AG04450 (cell line): ENCODE results near the gene CCDC82. TPM values are rescaled to one million over a fixed set of nuclear protein-coding genes. Genes with fewer than 3 reads are reported as not detected.

ENCODE experiments used
- CTCF ChIA-PET: fragments of 300-600, 350-600 bp; formaldehyde crosslinking; extraction: SDS; loops from one replicate; lab custom pipeline; 2022; ENCODE audit warnings: antibody characterized with exemption, inconsistent platforms; lab: Charles Lee
- POLR2A ChIA-PET: fragments of 350-600 bp; formaldehyde crosslinking; extraction: SDS; loops from one replicate; lab custom pipeline; 2021; ENCODE audit warnings: antibody characterized with exemption, inconsistent platforms; lab: Yijun Ruan, JAX
- DNase-seq: peaks from one replicate; pipeline ENCODE4 v3.0.0-alpha.2; 2011; ENCODE audit warnings: low read depth, low spot score
- H3K27ac ChIP-seq: one replicate; pipeline ENCODE4 v1.5.1; 2012; ENCODE audit warnings: low read depth, low read length, control low read depth
- H3K27me3 ChIP-seq: one replicate; pipeline ENCODE4 v1.6.0; 2012; ENCODE audit warnings: low read length; ENCODE audit not compliant: control insufficient read depth, insufficient read depth
- H3K4me3 ChIP-seq: 2 replicates; pipeline ENCODE4 v1.5.1; 2011; ENCODE audit warnings: mild to moderate bottlenecking, low read depth, low read length, control low read depth
- H3K9me3 ChIP-seq: 2 replicates; pipeline ENCODE4 v1.5.1; 2012; ENCODE audit warnings: low read length; ENCODE audit not compliant: control insufficient read depth, insufficient read depth
- CTCF ChIP-seq: IDR thresholded peaks from 2 replicates; pipeline ENCODE4 v1.5.1; 2011; ENCODE audit warnings: low read depth, low read length, control low read depth, inconsistent platforms
- polyA plus RNA-seq: library from polyadenylated mRNA; depleted of rRNA; stranded (reverse); fragments of >200 nt; gene quantifications from 2 replicates; pipeline ENCODE4 v1.2.3, GENCODE V29; 2011

CCDC82 gene
- polyA plus RNA-seq, 1 experiment, result 20.4 TPM

DNA sequence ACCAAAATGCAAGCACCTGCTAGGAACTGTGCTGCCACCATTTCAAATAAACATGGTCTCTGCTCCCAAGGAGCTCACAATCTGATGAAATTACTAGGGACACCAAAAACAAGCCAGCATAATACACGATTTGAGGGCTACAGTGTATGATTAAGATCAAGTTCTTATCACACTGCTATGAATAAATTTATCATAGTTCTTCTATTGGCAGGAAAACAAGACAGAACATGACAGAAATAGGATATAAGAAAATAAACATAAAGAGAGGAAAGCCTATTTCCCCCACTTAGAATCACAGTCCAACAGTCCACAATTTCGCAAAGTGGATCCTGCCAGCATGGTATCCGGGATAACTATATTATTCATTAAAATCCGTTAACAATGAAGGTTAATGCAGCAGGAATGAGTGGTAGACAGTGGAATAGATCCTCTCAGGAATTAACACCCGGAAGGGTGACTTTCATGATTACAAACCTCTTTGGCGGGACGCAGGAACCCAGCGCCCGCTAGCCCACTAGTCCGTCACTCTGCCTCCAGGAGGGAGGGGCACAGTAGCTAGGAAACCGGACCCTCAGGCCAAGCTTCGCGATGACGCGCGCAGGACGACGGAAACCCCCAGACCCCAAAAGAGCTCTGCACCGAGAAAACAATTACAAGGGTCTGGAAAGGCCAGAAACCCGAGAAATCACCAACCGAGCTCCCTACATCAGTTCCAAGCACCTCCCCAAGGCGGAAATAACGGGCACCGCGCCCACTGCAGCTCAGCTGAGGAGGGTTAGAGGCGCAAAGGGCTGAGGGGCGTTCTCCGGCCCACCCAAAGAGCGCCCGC is 607 bp downstream of the CCDC82 start:
- Histone ChIP-seq H3K27ac (peak overlapping the region; percentile 71), H3K9me3 (no peaks in the 10 kb centered on the region; the same call in 1 of the 2 replicates), H3K4me3 (peak overlapping the region; percentile 91), H3K27me3 (no peaks in the 10 kb centered on the region)
- peak; percentile 4 for DNase-seq
- ChIA-PET POLR2A (interaction anchor here (0.6 to 1.6 kb wide), 14 partner anchors 23 to 600 kb away, joined by 3 to 12 read pairs (median 4); partner anchors contain the start of genes CEP57, FAM76B and MAML2), CTCF (interaction anchor here (0.6 to 1.9 kb wide), 9 partner anchors 36 to 553 kb away, joined by 3 to 10 read pairs (median 3); partner anchors contain the start of gene MAML2)
- TF ChIP-seq CTCF, result no peak

GRCh38 chr11:96385187-96385586 is 4.5 kb downstream of the CCDC82 start:
- no peak overlapping the region for H3K27ac ChIP-seq
- H3K9me3 ChIP-seq, result no peaks in the 10 kb centered on the region; the same call in 1 of the 2 replicates
- POLR2A ChIA-PET, result no interaction called here
- H3K27me3 ChIP-seq, result no peaks in the 10 kb centered on the region
- no peak overlapping the region for H3K4me3 ChIP-seq
- CTCF ChIA-PET, result interaction anchor here (1.5 to 1.7 kb wide), 2 partner anchors 9 to 42 kb away, joined by 5 to 10 read pairs; partner anchors contain the start of gene MAML2
- TF ChIP-seq CTCF, result no peak
- DNase-seq, result no peak

DNA sequence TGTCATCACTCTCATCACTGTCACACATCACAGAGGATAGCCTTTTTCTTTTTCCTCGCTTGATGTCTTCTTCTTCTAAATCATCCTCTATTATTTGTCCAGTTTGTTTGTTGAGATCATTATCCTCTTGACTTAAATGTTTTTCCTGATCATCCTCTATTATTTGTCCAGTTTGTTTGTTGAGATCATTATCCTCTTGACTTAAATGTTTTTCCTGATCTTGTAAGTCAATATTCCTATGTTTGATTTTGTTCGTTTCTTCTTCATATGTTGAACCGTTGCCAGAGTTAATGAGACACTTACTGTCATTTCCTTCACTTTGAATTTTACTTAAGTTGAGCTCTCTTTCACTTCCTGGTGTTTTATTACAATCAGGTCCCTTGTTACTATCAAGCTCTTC is 5.6 kb downstream of the CCDC82 start:
- POLR2A ChIA-PET, result no interaction called here

GRCh38 chr11:96376796-96377195 is 12.9 kb downstream of the CCDC82 start:
- ChIA-PET CTCF (no interaction called here), POLR2A (no interaction called here)

More for the DNA sequence above, 5.6 kb downstream of the CCDC82 start:
- Histone ChIP-seq H3K9me3 (no peaks in the 10 kb centered on the region), H3K27me3 (no peaks in the 10 kb centered on the region), H3K27ac (no peak overlapping the region), H3K4me3 (no peak overlapping the region)
- DNase-seq, result no peak
- CTCF ChIA-PET, result interaction anchor here (0.9 to 1.7 kb wide), 3 partner anchors 10 to 535 kb away, joined by 4 to 10 read pairs (median 5); partner anchors contain the start of gene MAML2
- no peak for TF ChIP-seq CTCF

More at GRCh38 chr11:96376796-96377195, 12.9 kb downstream of the CCDC82 start:
- Histone ChIP-seq H3K9me3 (no peaks in the 10 kb centered on the region), H3K27me3 (no peaks in the 10 kb centered on the region), H3K4me3 (no peak overlapping the region), H3K27ac (no peak overlapping the region)
- no peak for TF ChIP-seq CTCF
- no peak for DNase-seq
